Stimulated activated CD4-positive, alpha-beta T cell treated with anti-CD3 and anti-CD28 coated beads, Interleukin-12 subunit alpha, Interleukin-12 subunit beta, amount 100 ng/mL, for 4 hours (primary cell): ENCODE measurements around the gene CEP131.

Experiments
- DNase-seq: peaks from one replicate; pipeline ENCODE4 v3.0.0-alpha.2; 2020

CEP131 gene

DNA sequence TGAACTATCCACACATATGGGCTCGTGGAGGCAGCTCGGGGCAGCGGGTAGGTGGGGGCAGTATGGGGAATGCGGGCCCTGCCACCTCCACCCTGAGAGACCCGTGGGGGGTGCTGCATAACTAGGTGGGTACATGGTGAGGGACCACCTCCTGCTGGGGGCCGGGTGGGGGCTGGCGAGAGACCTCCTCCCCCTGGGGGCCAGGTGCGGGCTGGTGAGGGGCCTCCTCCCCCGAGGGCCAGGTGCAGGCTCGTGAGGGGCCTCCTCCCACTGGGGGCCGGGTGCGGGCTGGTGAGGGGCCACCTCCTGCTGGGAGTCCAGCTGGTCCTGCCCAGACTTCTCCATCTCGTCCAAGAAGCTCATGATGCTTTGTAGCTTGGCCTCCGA, 25.4 kb downstream of the CEP131 start:
- DNase-seq: no peak

DNA sequence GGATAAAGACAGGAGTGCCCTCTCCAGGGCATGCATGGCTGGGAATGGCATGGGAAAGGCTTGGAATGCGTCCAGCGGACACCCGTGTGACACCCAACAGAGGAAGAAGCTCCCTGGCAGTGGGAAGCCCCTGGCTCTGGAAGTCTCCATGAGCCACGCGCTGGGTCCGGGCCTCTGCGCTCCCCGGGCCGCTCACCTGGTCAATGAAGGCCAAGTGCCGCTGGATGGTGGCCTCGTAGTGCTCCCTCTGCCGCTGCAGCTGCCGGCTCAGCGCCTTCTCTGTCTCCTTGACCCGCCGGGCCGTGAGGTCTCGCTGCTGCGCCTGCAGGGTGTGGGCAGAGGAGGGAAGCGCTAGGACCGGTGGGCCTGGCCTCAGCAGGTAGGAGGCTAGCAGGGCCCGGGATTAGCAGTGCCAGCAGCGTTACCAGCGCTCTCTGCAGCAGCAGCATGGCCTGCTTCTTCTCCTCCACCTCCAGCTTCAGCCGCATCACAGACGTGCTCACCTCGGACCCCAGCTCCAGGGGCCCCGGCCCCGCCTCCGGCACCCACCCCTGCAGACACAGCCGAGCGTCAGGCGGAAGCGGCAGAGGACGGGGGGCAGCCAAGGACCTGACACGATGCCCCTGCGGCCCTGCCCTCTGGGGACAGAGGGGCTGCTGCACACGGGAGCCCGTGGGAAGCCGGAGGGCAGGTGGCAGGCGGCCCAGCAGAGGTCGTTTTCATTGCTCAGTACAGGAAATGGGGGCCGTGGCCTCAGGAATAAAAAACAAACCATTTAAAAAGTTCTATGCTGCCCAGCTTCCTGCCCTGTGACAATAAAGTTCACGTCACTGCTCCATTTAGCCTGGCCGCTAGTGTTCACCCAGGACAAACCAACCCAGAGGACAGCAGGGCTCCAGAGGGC, 26.0 kb downstream of the CEP131 start:
- DNase-seq: no peak

DNA sequence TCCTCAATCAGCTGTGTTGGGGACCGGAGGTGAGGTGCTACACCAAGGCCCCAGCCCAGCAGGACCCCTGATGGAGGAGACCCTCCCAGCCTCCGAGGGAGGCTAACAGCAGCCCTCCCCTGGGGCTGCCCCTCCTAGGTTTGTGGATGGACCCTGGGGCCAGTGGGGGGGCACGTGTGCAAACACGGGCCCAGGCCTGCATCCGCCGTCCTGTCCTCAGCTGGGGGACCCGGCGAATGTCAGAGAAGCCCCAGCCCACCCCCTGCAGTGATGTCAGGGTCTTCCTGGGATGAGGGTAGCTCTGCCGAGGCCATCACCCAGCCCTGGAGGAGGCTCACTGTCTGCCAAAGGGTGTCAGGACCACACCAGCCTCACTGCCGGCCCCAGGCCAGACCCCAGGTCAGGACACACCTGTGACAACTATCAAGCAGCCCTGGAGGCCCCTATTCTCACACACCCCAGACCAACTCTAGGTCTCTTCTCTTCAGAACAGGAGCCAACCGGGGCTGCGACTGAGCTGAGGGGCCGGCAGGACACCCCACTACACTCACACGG, 26.7 kb downstream of the CEP131 start:
- DNase-seq: no peak

DNA sequence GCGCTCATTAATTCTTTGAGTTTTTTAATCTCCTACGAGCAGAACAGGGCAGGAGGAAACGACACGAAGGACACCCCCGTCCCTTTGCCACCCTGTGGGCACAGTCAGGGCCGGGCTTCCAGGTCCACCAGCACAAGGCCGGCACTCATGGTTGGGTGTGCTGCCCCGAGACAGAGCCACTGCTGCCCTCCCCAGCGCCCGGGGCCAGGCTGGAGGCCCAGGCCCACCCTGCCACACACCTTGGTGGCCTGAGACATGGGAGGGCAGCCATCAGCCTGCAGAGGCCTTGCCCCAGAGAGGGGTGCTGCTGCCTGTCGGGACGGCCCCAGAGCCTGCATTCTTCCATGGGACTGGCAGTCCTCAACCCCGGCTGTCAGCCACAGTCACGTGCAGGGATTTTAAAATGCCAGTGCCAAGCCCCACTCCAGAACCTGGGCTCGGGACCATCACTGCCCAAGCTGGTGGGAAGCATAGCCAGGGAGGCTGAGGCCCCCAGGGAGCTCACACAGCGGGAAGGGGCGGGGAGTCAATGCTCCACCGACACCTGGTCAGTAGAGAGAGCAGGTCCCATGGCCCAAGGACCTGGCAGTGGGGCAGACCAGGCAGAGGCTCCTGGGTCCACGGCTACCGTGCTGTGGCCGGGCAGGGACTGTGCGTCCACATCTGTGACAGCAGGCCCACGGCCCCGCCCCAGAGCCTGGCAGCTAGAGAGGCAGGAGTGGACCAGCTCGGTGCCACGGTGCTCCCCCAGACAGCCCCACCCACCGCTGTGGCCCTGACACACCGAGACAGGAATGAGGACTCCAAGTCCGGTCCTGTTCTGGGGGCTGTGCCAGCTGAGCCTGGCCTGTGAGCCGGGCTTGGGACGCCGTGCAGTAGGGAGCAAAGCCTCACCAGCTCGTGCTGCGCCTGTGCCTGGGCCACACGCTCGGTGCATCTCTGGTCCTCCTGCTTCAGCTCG, 27.5 kb downstream of the CEP131 start:
- DNase-seq: no peak

DNA sequence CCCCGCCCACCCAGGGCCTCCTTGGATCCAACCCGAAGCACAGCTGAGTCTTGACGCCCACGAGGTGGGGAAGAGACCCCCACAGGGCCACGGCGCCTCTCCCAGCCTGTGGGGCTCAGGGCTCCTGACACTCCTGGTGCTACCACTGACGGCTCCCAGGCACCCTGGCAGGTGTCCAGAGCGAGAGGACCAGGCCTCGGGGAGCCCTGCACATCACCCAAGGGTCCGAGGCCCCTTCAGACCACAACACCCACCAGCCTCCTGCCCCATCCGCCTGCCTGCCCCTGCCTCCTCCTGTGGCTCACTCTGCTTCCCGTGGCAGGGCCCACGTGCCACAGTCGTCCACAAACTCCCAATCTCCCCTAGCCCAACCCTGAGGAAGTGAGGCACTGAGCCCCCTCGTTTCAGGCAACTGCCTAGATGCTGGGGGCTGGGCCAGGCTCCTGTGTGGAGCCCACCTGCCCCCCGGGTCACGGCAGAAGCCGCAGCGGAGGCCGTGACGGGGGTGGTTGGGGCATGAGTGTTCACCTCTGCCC, 28.5 kb downstream of the CEP131 start:
- no peak for DNase-seq

DNA sequence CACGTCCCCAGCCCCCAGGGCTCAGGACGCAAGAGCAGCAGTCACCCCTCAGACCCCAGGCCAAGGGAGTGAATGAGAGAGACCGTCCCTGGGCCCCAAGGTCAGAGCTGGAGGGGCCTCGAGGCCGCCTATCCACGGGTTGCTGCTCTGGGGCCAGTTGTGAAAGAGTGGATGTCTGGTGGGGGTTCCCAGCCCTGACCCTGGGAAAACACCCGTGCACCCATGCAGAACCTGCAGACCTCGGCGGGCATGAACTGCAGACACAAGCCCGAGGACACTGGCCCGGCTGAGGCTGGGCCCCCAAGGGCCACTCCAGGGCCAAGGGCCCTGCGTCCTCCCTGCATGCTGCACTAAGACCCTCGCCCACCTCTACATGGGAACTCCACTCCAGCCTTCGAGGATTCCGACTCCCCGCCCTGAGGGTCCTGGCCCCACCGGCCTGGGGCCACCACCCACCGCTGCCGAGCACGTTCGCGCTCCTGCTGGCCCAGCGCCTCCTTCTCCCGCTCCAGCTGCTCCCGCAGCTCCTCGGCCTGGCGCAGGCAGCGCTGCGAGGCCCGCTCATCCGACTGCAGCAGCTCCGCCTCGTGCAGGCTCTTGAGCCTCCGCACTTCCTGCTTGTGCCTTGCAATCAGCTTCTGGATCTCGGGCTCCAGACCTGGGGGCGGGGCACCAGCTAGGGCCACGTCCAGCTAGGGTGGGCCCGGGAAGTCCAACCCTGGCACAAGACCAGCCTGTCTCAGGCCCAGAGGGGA, 29.1 kb downstream of the CEP131 start:
- no peak for DNase-seq

DNA sequence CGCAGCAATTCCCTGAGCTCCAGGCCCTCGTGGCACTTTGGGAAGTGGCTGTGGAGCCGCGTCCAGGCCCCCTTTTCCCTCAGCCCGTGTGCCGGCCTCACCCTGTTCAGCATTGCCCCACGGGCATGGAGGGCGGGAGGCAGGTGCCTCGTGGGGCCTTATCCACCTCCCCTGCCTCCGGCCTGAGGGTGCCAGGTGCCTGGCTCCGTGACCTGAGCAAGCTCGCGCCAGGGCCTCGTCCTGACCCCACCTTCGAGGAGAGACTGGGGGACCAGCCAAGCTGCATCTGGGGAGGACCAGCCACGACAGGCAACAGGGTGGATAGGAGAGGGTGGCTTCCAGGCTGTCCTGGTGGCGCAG, 29.7 kb downstream of the CEP131 start:
- DNase-seq: no peak

DNA sequence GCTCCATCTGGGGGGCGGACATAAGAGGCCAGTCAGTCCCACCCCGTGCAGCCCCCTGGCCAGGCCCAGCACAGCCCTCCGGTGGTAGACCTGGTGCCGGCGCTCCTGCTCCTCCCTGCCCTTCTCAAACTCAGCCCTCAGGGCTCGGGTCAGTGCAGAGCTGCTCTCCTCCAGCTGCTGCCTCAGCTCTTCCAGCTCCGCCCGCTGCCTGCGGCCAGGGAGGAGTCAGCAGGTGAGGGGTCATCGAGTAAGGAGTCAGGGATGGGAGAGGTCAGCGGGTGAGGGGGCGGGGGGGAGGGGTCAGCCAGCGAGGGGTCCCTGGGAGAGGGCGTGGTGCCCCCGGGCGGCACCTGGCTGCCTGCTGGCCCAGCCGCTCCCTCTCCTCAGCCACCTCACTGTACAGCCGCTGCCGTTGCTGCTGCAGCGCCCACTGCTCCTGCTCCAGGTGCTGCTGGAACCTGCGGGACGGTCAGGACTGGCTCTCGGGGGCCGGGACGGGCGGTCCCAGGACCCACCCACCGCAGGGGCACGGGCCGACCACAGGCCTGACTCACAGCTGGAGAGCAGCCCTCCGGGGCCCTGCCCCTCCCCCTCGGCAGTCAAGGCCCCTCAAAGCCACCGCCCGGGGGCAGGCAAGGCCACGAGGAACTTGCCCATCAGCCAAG, 30.2 kb downstream of the CEP131 start:
- no peak for DNase-seq

DNA sequence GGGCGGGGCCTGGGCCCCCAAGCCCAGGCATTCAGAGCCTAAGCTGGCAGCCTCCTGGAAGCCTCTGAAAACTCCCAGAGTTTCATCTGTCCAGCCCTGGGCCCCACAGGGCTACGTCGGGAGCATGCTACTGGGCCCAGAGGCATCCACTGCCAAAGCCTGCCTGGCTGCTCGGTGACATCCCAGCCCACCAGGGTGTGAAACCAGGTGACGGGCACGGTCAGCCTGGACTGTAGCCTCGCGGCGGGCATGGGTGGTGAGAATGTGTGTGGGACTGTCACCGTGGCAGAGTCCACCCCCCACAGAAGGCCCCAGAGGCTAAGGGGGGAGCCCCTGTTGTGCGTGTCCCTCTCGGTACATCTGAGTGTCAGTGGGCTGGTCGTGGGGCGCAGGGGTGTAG, 31.1 kb downstream of the CEP131 start:
- DNase-seq: no peak

DNA sequence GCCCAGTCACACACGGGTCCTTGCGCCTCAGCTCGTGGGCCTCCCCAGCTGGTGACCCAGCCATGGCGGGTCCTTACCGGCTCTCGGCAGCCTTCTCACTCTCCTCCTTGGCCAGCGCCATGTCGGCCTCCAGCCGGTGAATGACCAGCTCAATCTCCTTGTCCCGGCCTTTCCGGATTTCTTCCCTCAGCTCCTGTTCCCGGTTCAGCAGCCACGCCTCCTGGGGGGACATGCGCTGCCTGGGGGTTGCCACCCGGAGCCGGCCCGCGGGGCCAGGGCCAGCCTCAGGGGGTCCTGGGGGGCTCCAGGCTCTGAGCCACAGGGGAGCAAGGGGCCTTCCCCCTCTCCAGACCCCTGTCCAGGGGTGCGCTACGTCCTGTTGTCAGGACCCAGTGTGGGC, 31.6 kb downstream of the CEP131 start:
- DNase-seq: no peak

DNA sequence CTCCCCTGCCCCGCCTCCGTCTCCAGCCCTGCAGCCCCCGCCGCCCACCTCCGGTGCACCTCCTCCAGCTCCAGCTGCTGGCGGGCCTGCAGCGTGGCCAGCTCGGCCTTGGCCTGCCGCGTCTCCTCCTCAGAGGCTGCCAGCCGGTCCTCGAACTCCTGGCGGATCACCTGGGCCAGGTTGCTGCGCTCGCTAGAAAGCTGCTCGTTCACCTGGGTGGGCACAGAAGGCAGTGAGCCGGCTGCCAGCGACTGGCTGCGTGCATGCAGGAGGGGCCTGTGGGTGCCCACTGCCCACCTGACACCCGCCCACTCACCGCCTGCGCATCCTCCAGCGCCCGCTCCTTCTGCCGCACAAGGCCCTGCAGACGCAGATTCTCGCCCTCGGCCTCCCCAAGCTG, 32.2 kb downstream of the CEP131 start:
- no peak for DNase-seq

DNA sequence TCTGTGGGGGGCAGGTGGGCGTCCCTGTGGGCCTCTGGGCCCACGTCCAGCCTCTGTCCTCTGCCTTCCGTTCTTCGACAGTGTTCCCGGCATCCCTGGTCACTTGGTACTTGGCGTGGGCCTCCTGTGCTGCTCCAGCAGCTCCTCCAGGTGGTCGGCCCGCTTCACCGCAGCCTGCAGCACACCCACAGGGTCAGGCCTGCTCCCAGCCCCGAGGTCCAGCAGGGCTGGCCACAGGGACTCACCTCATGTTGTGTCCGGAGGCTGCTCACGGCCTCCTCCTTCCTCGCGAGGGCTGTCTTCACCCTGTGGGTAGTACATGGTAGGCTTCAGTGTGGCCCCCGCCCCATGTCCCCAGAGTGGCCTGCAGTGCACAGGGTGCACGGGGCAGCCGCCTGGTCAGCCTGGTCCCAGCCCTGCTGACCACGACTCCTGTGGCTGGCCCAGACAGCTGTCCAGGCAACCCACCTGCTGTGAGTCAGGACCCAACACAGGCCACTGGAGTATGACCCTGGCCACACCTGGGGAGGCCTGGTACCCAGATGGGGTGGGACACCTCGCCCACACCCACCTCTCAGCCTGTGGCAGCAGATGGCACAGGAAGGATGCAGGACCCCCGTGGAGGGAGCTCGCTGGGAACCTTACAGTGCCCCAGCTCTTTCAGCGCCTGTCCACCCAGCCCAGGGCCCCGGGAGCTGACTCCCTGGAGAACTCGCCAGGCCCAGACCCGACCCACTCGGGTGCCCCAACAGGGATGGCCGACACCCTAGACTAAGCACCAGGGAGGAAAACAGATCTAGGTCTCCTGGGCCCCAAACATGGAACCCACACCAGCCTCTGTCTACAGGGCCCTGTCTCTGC, 32.9 kb downstream of the CEP131 start:
- DNase-seq: no peak

DNA sequence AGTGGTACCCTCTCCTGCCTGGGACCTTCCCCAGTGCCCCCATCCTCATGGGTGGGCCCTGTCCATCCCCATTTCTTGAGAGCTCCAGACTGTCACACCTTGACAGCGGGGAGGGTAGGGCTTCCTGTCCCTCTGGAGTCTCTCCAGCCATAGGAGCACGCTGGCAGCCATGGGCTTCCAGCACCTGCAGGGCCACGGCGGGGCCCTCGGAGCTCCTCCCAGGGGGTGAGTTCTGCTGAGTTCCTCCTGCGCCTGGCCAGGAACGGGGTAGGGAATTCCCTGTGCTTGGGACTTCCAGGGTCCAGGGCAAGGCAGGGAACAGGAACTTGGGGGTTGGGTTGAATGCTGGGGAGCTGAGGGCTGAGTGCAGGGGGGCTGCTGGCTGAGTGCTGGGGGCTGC, 33.7 kb downstream of the CEP131 start:
- no peak for DNase-seq

DNA sequence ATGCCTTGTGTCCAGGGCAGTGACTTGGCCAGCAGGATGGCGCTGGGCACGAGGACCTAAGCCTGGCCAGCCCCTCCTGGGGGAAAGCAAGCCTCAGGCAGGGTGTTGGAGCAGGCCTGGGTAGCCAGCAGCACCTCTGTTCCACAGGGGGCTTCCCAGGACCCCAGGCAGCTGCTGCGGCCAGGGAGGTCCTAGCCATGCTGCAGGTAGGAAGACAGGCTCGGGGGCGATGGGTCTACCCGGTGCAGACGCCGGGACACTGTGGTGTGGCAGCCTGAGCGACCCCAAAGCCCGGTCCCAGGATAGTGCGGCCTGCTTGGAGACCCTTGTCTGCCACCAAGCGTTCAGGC, 34.3 kb downstream of the CEP131 start:
- DNase-seq: no peak

DNA sequence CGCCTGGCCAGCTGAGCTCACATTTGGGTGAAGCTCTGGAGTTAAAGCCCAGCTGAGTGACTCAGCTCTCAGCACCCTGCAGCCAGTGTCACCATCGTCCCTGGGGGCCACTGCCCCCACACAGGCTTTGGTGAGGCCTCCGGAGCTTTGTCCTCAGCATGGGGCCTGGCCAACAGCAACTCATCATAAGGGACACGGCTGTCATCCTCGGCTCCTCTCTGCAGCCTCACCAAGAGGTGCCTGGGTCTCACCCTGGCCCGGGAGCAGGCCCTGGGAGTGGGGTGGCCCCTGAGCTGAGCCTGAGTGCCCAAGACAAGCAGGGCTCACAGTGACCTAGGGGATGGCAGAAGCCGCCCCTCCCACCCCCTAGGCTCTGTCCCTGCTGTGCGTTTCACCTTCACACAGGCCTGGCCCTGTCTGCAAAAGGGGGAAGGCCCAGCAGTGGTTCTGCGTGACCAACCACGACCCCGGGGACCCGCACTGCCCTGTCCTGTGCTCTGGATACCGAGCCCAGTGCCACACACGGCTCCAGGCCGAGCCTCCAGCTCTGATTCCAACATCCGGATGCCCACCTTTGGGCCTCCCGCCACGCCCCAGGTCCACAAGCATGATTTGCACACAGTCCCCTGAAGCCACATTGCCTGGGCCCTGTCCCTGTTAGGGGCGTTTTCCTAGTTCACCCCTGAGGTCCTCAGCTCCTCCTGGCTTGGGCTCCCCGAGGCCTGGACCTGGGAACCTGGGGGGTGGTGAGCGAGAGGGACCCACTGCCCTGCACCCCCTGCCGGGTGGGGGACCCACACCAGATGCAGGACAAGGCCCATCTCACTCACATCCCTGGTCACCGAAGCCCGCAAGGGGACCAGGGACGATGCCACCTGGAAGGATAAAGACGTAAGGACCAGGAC, 34.9 kb downstream of the CEP131 start:
- no peak for DNase-seq

DNA sequence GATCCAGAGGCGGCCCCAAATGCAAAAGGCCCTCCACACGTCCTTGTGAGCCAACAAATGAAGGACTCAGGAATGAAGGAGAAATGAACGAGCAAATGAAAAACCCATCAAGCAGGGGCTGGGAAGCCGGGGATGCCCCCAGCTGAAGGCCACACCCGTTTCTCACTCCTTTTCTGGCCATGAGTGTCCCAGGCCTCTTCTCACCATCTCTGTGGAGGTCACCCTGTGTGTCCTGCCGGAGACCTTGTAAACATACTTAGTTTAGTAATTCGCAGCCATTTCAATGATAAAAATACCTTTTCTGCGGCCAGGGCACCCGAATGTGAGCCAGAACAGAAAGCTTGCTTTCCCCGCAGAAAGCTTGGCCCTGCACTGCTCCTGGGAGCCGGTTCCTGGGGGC, 35.6 kb downstream of the CEP131 start:
- no peak for DNase-seq

DNA sequence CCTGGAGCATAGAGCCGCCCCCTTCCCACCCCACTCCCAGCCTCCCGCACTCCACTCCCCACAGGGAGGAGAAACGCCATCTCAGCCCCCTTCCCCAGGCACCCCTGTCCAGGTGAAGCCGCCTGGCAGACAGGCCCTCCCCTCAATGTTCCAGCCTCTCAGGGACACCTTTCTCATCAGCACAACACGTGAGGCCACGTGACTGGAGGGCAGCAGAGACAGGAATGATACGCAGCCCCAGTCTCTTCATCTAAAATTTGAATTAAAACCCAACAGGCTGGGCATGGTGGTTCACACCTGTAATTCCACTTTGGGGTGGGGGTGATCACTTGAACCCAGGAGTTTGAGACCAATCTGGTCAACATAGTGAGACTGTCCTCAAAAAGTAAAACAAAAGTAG, 36.6 kb downstream of the CEP131 start:
- DNase-seq: no peak

DNA sequence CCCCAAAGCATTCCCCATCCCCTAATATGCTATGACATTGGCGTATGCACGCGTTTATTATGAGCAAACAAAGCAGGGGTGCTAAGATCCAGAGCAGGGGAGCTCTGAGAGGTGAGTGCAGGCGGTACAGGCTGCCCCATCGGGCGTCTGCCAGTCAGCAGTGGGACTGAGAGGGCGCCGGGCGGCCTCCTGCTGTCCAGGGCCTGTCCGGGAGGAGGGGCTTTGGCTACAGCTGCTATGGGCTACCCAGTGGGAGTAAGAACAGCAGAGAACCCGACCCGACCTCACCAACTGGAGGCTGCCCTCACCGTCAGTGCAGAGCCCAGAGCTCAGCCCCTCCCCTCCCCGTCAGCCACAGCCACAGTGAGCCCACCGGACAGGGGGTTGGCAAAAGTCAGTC, 38.2 kb downstream of the CEP131 start:
- DNase-seq: no peak

DNA sequence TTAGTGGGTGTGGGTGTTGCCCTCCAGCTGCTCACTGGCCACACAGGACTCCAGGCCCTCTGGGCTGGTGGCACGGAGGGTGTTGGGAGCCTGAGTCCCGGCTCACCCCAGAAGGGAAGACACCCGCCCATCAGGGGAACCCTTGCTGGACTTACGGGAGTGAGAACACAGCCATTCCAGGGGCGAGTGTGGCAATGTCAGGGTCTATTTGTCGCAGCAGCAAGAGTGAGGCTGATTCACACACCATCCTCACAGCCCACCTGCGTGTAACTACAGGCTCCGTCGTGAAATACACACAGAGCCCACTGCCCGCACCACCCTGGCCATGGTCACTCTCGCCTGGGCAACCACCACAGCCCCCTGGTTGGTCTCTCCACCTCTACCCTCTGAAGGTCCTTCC, 39.0 kb downstream of the CEP131 start:
- DNase-seq: no peak

DNA sequence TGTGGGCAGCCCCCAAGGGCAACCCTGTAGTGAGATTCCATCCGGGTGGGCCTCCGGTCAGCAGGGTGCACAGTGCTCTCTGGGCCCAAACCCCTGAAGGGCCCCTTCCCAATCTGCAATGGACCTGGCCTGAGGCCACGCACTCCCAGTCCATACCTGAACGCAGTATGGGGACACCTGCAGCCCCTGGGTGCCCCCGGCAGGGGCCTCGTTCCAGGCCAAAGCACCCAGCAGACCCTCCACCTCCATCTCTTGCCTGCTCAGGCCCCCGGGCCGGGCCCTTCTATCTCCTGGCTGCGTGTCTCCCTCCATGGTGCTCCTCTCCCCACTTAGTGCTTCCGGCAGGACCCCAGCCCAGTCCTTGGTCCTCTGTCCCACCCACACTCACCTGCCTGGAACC, 39.4 kb downstream of the CEP131 start:
- DNase-seq: no peak
